T-helper 1 cell treated with Interleukin-12 subunit alpha and Interleukin-12 subunit beta and Interleukin-4 antibody, amounts not matched to agents 30 μg/mL and 1 μg/mL, for 36 hours (primary cell): ENCODE results near the gene LPAR1.

Experiments used
- H3K27ac Mint-ChIP-seq: one replicate; pipeline ENCODE4 v1.8.0; 2021; ENCODE audit warnings: mild to moderate bottlenecking, mixed read lengths
- H3K27me3 Mint-ChIP-seq: one replicate; pipeline ENCODE4 v1.8.0; 2021; ENCODE audit warnings: low read depth, mixed read lengths
- H3K36me3 Mint-ChIP-seq: one replicate; pipeline ENCODE4 v1.8.0; 2021; ENCODE audit warnings: low read depth, mixed read lengths
- H3K4me1 Mint-ChIP-seq: one replicate; pipeline ENCODE4 v1.8.0; 2021; ENCODE audit warnings: low read depth, mixed read lengths
- H3K4me3 Mint-ChIP-seq: one replicate; pipeline ENCODE4 v1.8.0; 2021; ENCODE audit warnings: mild to moderate bottlenecking, moderate library complexity, mixed read lengths
- H3K9me3 Mint-ChIP-seq: one replicate; pipeline ENCODE4 v1.8.0; 2021; ENCODE audit warnings: mixed read lengths

The LPAR1 gene

DNA sequence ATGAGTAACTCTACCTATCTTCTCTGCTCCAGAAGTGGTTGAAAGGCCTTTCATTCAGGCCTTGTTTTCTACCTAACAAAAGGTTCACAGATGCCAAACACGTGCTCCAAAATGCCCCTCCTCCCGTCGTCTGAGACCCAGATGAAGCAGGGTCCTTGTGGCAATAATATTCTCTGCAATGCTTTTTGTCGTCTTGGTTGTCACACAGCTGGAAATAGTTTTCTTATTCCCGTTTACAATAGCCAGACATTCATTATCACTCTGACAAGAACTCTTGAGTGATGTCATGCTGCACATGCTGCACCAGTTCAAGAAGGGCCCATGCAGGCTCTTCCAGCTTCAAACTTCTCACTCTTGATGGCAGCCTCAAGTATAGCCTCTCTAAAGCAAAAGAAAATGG, 7.8 kb downstream of the LPAR1 start:
- Mint-ChIP-seq H3K4me3 (no peak overlapping the region), H3K4me1 (peaks cover 4% of the 10 kb centered on the region), H3K27ac (no peak overlapping the region), H3K36me3 (no peaks in the 10 kb centered on the region), H3K27me3 (peaks cover 10% of the 10 kb centered on the region), H3K9me3 (peaks cover 8% of the 10 kb centered on the region)

DNA sequence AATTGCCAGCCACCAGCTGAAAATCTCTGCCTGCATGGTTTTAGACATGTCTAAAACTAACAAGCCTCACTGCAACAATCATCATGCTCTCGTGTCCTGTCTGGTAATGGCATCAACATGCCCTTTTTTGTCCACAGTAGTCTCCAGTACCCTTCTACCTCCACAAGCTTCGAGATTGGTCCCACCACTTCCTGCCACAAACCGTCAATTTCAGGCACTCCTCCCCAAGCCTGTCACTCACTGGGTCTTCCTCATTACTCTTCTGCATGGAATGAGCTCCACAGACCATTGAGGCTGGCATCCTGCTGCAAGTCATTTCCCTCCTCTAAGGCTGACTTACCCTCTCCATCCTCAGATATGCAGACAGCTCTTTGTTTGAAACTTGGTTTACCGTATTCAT, 9.0 kb downstream of the LPAR1 start:
- H3K4me3 Mint-ChIP-seq, result no peak overlapping the region
- H3K27ac Mint-ChIP-seq, result no peak overlapping the region
- no peaks in the 10 kb centered on the region for H3K36me3 Mint-ChIP-seq
- H3K4me1 Mint-ChIP-seq, result peaks cover 4% of the 10 kb centered on the region
- no peaks in the 10 kb centered on the region for H3K27me3 Mint-ChIP-seq
- H3K9me3 Mint-ChIP-seq, result peaks cover 8% of the 10 kb centered on the region

DNA sequence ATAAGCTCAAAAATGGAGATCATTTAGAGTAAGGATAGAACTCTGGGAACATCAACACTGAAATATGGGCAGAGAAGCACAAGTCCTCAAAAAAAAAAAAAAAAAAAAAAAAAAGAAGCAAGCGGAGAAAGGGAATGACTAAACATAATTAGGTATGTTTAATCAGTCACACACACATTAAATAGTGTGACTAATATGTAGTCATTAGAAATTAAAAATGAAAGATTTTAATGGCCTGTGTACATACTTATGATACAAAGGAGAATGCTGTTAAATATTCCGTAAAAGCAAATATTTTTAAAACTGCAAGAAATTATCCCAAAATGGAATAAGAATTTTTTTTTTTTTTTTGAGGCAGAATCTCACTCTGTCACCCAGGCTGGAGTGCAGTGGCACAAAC, 10.5 kb downstream of the LPAR1 start:
- Mint-ChIP-seq H3K9me3 (peaks cover 17% of the 10 kb centered on the region), H3K27ac (no peak overlapping the region)

DNA sequence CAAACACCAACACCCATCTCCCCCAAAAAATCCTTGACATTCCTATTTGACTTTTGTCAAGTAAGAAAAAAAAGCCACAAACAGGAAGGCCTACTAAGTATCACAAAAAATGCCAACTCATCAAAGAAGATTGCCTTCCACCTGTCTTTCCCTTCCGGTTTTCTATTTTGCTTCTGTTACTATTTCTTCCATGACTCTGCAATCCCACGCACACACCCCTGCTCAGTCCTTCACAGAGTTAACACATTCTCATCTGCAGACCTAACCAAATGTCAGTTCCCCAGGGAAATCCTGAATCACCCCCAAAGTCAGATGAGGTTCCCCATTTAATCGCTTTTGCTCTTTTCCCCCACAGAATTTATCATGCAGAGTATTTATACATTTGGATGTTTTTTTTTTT, 15.1 kb downstream of the LPAR1 start:
- Mint-ChIP-seq H3K9me3 (peaks cover 9% of the 10 kb centered on the region), H3K27ac (no peak overlapping the region), H3K36me3 (no peaks in the 10 kb centered on the region), H3K27me3 (no peaks in the 10 kb centered on the region), H3K4me3 (no peak overlapping the region), H3K4me1 (no peaks in the 10 kb centered on the region)

More for the DNA sequence above, 10.5 kb downstream of the LPAR1 start:
- Mint-ChIP-seq H3K4me3 (no peak overlapping the region), H3K36me3 (no peaks in the 10 kb centered on the region), H3K4me1 (peaks cover 4% of the 10 kb centered on the region), H3K27me3 (no peaks in the 10 kb centered on the region)

DNA sequence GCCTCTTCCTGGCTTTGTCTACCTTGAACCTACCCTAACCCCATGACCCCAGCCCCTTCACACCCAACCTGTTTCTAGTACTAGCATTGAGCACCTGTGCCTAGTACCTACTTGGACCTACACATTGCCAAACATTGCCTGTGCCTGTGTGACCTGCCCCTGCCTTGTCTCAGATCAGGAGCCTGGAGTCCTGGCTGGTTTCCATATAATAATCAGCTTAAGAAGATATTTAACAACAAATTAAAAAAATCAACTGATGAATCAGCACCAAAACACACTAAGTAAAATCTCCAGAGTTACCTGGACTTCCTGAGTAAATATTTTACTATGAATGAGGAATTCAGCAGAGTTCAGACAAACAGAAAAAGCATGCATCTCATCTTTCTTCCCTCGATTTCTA, 17.7 kb downstream of the LPAR1 start:
- H3K9me3 Mint-ChIP-seq, result peaks cover 9% of the 10 kb centered on the region
- H3K27me3 Mint-ChIP-seq, result no peaks in the 10 kb centered on the region
- no peak overlapping the region for H3K4me3 Mint-ChIP-seq
- H3K36me3 Mint-ChIP-seq, result no peaks in the 10 kb centered on the region
- no peak overlapping the region for H3K27ac Mint-ChIP-seq
- no peaks in the 10 kb centered on the region for H3K4me1 Mint-ChIP-seq

DNA sequence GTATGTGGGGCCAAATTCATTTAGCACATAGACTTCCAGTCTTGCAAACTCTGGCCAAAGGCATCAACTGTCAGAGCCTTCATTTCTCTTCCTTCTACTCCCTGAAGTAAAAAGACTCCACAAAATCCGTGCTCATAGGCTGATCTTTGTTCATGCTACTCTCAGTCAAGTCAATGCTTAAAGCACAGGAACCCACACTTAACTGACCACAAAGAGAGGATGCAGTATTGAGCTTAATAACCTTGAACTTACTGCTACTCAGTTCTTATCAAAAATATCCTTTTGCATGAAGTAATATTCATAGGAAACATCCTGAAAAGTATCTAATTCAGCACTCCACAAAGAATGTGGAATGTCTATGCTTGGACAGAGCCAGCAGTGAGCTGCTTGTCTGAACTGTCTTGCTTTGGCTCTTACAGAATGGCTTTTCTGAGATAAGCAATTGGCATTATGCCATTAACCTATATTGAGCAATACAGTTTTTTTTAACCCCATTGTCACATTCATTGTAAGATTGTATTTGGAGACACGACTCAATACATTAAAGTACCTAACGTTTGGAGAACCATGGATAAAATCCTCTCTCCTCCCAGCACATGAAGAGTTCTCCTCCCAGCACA, 21.7 kb downstream of the LPAR1 start:
- no peak overlapping the region for H3K4me3 Mint-ChIP-seq
- no peaks in the 10 kb centered on the region for H3K36me3 Mint-ChIP-seq
- no peak overlapping the region for H3K27ac Mint-ChIP-seq
- no peaks in the 10 kb centered on the region for H3K4me1 Mint-ChIP-seq
- H3K9me3 Mint-ChIP-seq, result no peaks in the 10 kb centered on the region
- H3K27me3 Mint-ChIP-seq, result no peaks in the 10 kb centered on the region

DNA sequence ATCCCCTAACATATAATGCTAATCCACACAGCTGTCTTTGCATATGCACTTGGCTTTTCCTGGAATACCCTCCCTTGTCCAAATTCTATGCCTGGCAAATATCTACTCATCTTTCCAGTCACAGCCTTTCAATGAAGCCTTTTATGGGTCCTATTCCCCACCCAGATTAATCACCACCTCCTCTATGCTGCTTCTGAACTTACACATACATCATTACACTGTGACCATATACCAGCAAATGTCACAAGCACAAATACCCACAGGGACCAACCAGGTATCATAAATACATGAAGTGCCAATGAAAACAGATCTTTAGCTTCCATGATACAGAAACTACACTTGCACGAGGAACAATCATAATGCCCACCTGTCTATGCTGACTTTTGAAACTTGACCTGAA, 22.3 kb downstream of the LPAR1 start:
- Mint-ChIP-seq H3K27ac (no peak overlapping the region), H3K36me3 (no peaks in the 10 kb centered on the region), H3K4me1 (no peaks in the 10 kb centered on the region), H3K27me3 (no peaks in the 10 kb centered on the region), H3K4me3 (no peak overlapping the region), H3K9me3 (no peaks in the 10 kb centered on the region)

DNA sequence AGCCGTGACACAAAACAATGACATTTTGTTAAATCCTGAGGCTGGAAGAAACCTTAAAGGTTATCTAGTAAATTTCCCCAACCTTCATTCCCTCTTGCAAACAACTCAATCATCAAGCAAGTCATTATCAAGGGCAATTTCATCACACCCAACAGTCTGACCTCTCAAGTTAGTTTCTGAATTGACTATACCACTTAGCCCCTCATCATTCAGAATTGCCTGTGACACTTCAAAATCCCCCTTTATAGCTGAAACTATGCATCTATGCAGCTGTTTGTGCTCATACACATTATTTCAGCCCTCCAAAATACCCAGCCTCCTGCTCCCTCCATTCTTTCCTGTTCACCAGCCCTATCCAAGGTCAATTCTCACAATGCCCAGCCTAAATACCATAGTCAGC, 24.6 kb downstream of the LPAR1 start:
- H3K9me3 Mint-ChIP-seq, result no peaks in the 10 kb centered on the region
- no peak overlapping the region for H3K4me3 Mint-ChIP-seq
- H3K27me3 Mint-ChIP-seq, result no peaks in the 10 kb centered on the region
- no peak overlapping the region for H3K27ac Mint-ChIP-seq
- no peaks in the 10 kb centered on the region for H3K4me1 Mint-ChIP-seq
- H3K36me3 Mint-ChIP-seq, result no peaks in the 10 kb centered on the region

DNA sequence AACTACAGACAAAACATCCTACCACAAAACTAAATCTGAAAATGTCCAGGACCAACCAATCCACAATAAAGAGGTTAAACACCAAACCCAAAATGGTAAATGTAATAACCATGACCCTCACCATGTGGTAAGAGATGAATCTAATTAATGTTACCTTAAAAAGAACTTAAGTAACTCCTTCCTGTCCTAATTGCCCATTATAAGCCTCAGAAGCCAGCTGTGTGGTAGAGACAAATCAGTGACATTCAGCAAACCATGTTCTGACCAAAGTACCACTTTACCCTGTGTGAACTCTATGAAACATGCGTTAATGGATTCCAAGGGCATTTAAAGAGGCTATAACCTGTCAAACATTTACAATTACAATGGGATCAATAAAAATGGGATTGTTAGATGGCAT, 25.0 kb downstream of the LPAR1 start:
- no peaks in the 10 kb centered on the region for H3K4me1 Mint-ChIP-seq
- H3K36me3 Mint-ChIP-seq, result no peaks in the 10 kb centered on the region
- no peak overlapping the region for H3K27ac Mint-ChIP-seq
- H3K27me3 Mint-ChIP-seq, result no peaks in the 10 kb centered on the region
- no peak overlapping the region for H3K4me3 Mint-ChIP-seq
- H3K9me3 Mint-ChIP-seq, result no peaks in the 10 kb centered on the region

DNA sequence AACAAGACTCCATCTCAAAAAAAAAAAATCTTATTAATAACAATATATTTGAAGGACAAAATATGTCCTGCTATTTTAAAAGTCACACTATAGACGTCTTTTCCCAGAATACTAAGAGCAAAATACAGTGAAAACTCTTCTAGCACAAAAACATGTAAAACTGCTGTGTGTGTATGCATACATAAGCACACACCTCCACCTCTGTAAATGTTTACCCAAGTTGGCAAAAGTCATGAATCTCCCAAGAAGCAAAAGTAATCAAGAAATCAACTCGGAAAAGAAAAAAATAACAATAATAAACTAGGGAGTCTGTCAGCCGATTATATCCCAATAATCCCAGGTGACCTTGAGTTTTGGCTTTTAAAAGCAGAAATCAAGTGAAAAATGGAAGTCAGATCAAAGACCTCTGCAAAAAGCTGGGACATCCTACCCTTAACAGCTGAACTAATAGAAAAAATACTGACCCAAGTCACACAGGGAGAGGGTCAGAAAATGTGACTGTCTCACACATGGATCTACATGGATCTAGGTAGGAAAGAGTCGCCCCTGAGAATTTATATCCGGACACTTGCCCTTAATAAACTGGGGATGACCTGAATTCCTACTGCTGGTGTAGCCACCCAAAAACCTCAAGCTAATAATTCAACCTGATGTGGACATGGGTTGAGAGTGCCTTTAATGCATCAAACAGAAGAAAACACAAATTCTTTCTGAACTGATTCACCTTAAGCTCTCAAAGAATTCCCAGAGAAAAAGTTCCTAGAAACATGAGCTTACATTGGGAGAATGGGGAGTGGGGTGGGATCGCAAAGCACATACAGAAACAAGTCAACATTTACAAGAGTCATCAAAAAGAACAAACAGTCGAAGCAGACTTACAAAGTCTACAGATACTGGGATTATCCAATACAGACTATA, 29.9 kb downstream of the LPAR1 start:
- H3K9me3 Mint-ChIP-seq, result no peaks in the 10 kb centered on the region
- H3K4me1 Mint-ChIP-seq, result no peaks in the 10 kb centered on the region
- H3K4me3 Mint-ChIP-seq, result no peak overlapping the region
- no peaks in the 10 kb centered on the region for H3K27me3 Mint-ChIP-seq
- H3K27ac Mint-ChIP-seq, result no peak overlapping the region
- H3K36me3 Mint-ChIP-seq, result no peaks in the 10 kb centered on the region

DNA sequence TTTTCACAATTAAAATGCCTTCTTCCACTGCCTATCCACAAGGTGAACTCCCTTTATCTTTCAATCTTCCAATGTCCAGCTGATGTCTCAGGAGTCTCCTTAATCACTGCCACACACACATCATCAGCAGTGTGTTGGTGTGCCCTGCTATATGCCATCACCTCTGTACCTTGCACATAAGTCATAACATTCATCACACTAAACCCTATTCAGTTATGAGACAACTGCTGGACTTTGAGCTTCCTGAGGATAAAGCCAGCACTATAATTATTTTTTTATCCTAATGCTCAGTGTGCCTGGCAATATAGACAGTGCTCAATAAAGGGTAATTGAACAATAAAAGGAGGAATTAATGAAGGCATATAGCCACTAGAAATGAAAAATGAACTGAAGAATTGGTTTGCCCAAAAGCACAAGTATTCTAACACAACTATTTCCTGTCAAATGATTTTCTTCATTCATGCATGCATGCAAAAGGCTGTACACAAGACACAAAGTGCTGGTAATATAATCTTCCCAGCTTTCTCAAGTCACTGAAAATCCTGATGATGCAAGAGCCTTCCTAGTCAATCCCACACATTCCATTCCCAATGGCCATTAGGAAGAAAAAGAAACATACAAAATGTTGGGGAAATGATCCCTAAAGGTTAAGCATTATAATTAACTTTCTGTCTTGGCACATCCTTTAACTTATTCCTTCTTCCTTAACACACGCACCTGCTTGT, 32.4 kb downstream of the LPAR1 start:
- H3K27me3 Mint-ChIP-seq, result no peaks in the 10 kb centered on the region
- no peak overlapping the region for H3K4me3 Mint-ChIP-seq
- no peaks in the 10 kb centered on the region for H3K9me3 Mint-ChIP-seq
- no peaks in the 10 kb centered on the region for H3K36me3 Mint-ChIP-seq
- H3K27ac Mint-ChIP-seq, result no peak overlapping the region
- no peaks in the 10 kb centered on the region for H3K4me1 Mint-ChIP-seq

DNA sequence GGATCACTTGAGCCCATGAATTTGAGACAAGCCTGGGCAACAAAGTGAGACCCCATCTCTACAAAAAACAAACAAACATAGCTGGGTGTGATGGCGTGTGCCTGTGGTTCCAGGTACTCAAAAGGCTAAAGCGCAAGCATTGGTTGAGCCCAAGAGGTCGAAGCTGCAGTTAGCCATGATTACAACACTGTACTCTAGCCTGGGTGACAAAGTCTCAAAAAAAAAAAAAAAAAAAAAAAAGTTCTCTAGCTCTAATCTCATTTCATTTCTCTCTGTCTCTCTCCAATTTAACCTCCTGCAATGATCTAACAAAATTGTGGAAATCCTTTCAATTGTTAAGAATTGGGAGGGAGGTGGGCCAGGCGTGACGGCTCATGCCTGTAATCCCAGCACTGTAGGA, 33.3 kb downstream of the LPAR1 start:
- Mint-ChIP-seq H3K36me3 (no peaks in the 10 kb centered on the region), H3K27ac (no peak overlapping the region), H3K4me1 (no peaks in the 10 kb centered on the region), H3K4me3 (no peak overlapping the region), H3K27me3 (no peaks in the 10 kb centered on the region), H3K9me3 (no peaks in the 10 kb centered on the region)

DNA sequence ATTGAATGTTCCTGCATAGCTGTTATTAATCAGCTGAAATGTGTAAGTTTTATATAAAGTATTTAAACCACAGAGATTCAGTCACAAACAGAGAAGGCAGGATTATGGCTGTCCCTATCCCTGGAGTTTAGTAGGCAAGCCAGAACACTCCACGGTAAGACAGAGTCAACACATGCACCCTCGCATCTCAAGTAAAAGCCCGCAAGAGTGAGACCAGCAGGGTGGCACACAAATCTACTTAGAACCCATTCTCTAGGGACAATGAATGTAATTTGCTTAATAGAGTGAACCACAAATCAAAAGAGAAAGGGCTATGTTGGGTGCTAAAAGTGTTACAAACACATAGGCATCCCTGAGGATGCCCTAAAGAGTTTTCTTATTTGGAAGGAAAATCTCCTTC, 35.1 kb downstream of the LPAR1 start:
- H3K4me1 Mint-ChIP-seq, result no peaks in the 10 kb centered on the region
- no peak overlapping the region for H3K4me3 Mint-ChIP-seq
- no peak overlapping the region for H3K27ac Mint-ChIP-seq
- no peaks in the 10 kb centered on the region for H3K27me3 Mint-ChIP-seq
- H3K36me3 Mint-ChIP-seq, result no peaks in the 10 kb centered on the region
- no peaks in the 10 kb centered on the region for H3K9me3 Mint-ChIP-seq

DNA sequence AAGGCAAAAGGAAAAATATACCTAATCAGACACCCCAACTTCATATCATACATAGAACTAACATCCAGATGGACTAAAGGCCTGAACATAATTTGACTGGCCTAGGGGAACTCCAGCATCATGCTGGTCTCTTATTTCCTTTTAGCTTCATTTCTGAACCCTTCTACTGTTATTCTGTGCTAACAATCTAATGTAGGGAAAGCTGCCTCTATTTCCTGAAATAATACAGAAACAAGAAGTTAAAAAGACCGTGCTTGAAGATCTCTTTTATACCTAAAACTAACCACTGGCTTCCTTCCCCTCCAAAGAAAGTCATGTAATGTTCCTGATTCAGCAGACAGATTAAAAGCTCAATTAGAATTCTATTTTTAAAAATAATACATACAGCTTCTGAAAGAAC, 36.7 kb downstream of the LPAR1 start:
- Mint-ChIP-seq H3K4me3 (no peak overlapping the region), H3K27ac (no peak overlapping the region), H3K27me3 (no peaks in the 10 kb centered on the region), H3K4me1 (no peaks in the 10 kb centered on the region), H3K36me3 (no peaks in the 10 kb centered on the region), H3K9me3 (no peaks in the 10 kb centered on the region)

DNA sequence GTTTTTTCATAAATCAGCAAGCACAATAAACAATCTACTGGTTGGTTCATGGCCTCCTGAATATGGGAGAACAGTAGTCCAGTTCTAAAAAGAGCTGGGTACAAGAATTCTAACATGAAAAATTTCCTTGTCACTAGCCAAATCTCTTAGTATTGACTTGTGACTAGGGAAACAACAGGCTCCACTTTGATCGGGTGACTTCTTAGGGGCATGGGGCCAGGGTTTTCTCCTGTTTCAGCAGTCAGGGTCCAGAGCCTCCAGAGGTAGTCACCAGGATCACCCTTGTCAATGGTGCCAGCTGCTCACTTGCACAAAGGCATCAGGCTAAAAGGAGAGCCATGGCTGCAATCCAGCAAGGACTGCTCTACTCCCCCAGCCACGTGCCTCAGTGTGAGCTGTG, 38.1 kb downstream of the LPAR1 start:
- H3K4me3 Mint-ChIP-seq, result no peak overlapping the region
- no peaks in the 10 kb centered on the region for H3K36me3 Mint-ChIP-seq
- no peaks in the 10 kb centered on the region for H3K4me1 Mint-ChIP-seq
- no peaks in the 10 kb centered on the region for H3K9me3 Mint-ChIP-seq
- no peaks in the 10 kb centered on the region for H3K27me3 Mint-ChIP-seq
- H3K27ac Mint-ChIP-seq, result no peak overlapping the region
